Kidney epithelial cell (primary cell): ENCODE results near the gene TRIB2. TPM values are rescaled to one million over a fixed set of nuclear protein-coding genes. Genes with fewer than 3 reads are reported as not detected.

Experiments used
- DNase-seq: peaks from one replicate; pipeline ENCODE4 v3.0.0-alpha.2; 2010; ENCODE audit warnings: low read depth
- H3K27me3 ChIP-seq: 2 replicates; pipeline ENCODE4 v1.6.0; 2011; ENCODE audit warnings: low read length; ENCODE audit not compliant: control insufficient read depth, insufficient read depth
- H3K36me3 ChIP-seq: 2 replicates; pipeline ENCODE4 v1.5.1; 2011; ENCODE audit warnings: low read length; ENCODE audit not compliant: control insufficient read depth, insufficient read depth
- H3K4me3 ChIP-seq: 2 replicates; pipeline ENCODE4 v1.5.1; 2011; ENCODE audit warnings: low read depth, mild to moderate bottlenecking, control low read depth, low read length
- total RNA-seq: library from RNA; depleted of rRNA; stranded (reverse); fragments of >200 nt; gene quantifications from 2 replicates; pipeline ENCODE4 v1.2.3, GENCODE V29; 2015
- TF ChIP-seq, protein P1 (sequence below): IDR thresholded peaks from 2 replicates; pipeline ENCODE4 v1.5.1; 2011; ENCODE audit warnings: mild to moderate bottlenecking, moderate library complexity, low read length, control low read depth, inconsistent platforms; ENCODE audit not compliant: insufficient read depth, poor library complexity, severe bottlenecking

The TRIB2 gene
- total RNA-seq, 1 donor from 2014 or later, result 16.9 TPM

GRCh38 chr2:12766421-12766879 lies 49.7 kb downstream of the TRIB2 start:
- DNase-seq, result no peak
- no peak overlapping the region for H3K4me3 ChIP-seq
- no peaks in the 10 kb centered on the region for H3K36me3 ChIP-seq
- TF ChIP-seq, protein P1, sequence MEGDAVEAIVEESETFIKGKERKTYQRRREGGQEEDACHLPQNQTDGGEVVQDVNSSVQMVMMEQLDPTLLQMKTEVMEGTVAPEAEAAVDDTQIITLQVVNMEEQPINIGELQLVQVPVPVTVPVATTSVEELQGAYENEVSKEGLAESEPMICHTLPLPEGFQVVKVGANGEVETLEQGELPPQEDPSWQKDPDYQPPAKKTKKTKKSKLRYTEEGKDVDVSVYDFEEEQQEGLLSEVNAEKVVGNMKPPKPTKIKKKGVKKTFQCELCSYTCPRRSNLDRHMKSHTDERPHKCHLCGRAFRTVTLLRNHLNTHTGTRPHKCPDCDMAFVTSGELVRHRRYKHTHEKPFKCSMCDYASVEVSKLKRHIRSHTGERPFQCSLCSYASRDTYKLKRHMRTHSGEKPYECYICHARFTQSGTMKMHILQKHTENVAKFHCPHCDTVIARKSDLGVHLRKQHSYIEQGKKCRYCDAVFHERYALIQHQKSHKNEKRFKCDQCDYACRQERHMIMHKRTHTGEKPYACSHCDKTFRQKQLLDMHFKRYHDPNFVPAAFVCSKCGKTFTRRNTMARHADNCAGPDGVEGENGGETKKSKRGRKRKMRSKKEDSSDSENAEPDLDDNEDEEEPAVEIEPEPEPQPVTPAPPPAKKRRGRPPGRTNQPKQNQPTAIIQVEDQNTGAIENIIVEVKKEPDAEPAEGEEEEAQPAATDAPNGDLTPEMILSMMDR, result no peak
- H3K27me3 ChIP-seq, result peaks cover 2% of the 10 kb centered on the region

DNA sequence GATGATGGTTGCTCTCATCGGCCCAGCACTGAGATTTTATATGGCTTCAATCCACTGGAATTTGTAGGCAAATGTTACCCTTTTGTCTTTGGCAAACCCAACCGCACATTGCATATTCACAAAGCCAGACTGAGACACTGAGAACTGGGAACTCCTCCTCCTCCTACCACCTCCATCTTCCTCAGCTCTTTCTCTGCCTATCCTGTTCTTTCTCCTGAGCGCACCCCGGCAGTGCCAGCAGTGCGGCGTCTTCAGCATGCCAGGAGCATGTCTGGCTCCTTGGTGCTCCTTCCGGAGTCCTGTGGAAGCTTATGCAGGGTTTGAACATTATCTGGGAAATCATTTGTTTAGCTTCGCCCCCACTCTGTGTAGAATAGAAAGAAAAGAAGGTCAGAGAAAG lies 50.8 kb downstream of the TRIB2 start:
- TF ChIP-seq, protein P1, result no peak
- no peaks in the 10 kb centered on the region for H3K36me3 ChIP-seq
- no peak overlapping the region for H3K4me3 ChIP-seq
- no peak for DNase-seq
- peaks cover 2% of the 10 kb centered on the region for H3K27me3 ChIP-seq

- TF ChIP-seq, protein P1, result no peak
- H3K4me3 ChIP-seq, result no peak overlapping the region
- H3K36me3 ChIP-seq, result no peaks in the 10 kb centered on the region
- no peak for DNase-seq
- H3K27me3 ChIP-seq, result peaks cover 2% of the 10 kb centered on the region
These were observed 51.4 kb downstream of the TRIB2 start for GRCh38 chr2:12767996-12768624.

GRCh38 chr2:12769492-12770105 lies 52.9 kb downstream of the TRIB2 start:
- TF ChIP-seq, protein P1, result no peak
- H3K4me3 ChIP-seq, result no peak overlapping the region

DNA sequence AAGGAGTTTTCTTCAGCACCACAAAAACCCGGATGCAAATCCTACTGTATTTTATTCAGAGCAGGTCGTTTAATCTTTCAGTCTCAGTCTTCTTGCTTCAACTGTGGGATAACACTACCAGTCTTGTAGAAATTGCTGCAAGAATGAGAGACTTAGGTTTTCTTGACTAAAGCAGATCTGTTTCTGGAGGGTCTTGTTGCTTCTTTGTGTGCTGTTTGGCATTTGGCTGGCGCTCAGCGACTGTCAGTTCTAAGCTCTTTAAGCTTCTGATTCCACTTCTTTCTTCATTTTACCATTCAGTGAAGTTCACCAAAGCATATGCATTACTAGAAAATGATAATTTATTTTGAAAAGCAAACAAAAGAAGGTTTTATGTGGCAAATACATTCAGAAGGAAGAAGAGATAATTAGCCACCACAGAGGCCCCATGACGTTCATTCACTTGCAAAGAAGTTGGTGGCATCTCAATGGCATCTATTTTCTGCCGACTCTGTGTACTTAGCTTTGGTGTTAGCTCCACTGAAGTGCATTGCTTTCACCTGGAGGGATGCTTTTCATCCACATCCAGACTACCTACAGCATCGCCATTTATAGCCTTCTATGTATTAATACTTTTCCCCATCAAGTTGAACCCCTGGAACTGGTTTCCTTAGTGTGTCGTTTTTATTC lies 53.7 kb downstream of the TRIB2 start:
- no peak for DNase-seq
- Histone ChIP-seq H3K27me3 (peaks cover 2% of the 10 kb centered on the region), H3K4me3 (no peak overlapping the region), H3K36me3 (no peaks in the 10 kb centered on the region)
- TF ChIP-seq, protein P1, result no peak

More at GRCh38 chr2:12769492-12770105, 52.9 kb downstream of the TRIB2 start:
- Histone ChIP-seq H3K27me3 (peaks cover 2% of the 10 kb centered on the region), H3K36me3 (no peaks in the 10 kb centered on the region)
- DNase-seq, result no peak

GRCh38 chr2:12771154-12771553 lies 54.4 kb downstream of the TRIB2 start:
- no peaks in the 10 kb centered on the region for H3K36me3 ChIP-seq
- H3K4me3 ChIP-seq, result no peak overlapping the region
- peaks cover 2% of the 10 kb centered on the region for H3K27me3 ChIP-seq
- TF ChIP-seq, protein P1, result no peak
- DNase-seq, result no peak
